Glutamatergic neuron (in vitro differentiated cells): Measurements from ENCODE around the gene TBC1D1. TPM values are rescaled to one million over a fixed set of nuclear protein-coding genes. Genes with fewer than 3 reads are reported as not detected.

ENCODE experiments used
- DNase-seq: peaks from one replicate; pipeline ENCODE4 v3.0.0; 2022
- H3K27ac Mint-ChIP-seq: one replicate; pipeline ENCODE4 v1.8.0; 2020; ENCODE audit warnings: mild to moderate bottlenecking, mixed read lengths, inconsistent platforms; ENCODE audit not compliant: unreplicated experiment
- H3K27me3 Mint-ChIP-seq: one replicate; pipeline ENCODE4 v1.8.0; 2020; ENCODE audit warnings: mild to moderate bottlenecking, moderate library complexity, mixed read lengths, inconsistent platforms; ENCODE audit not compliant: unreplicated experiment
- H3K36me3 Mint-ChIP-seq: one replicate; pipeline ENCODE4 v1.8.0; 2020; ENCODE audit warnings: mild to moderate bottlenecking, mixed read lengths, inconsistent platforms; ENCODE audit not compliant: unreplicated experiment
- H3K4me1 Mint-ChIP-seq: one replicate; pipeline ENCODE4 v1.8.0; 2020; ENCODE audit warnings: mild to moderate bottlenecking, low read depth, mixed read lengths, inconsistent platforms; ENCODE audit not compliant: unreplicated experiment
- H3K4me3 Mint-ChIP-seq: one replicate; pipeline ENCODE4 v1.8.0; 2020; ENCODE audit warnings: mild to moderate bottlenecking, mixed read lengths, inconsistent platforms; ENCODE audit not compliant: unreplicated experiment
- H3K9me3 Mint-ChIP-seq: one replicate; pipeline ENCODE4 v1.8.0; 2020; ENCODE audit warnings: mild to moderate bottlenecking, moderate library complexity, mixed read lengths, inconsistent platforms; ENCODE audit not compliant: unreplicated experiment
- total RNA-seq: library from RNA; stranded (reverse); fragmentation: NEBNext Ultra II Directional; extraction: Animal tissue kit (Norgen Biotek cat#: 25700); gene quantifications from one replicate; pipeline ENCODE4 v1.2.1, GENCODE V29; 2021; ENCODE audit not compliant: unreplicated experiment
- TF ChIP-seq, protein P1 (sequence below): fragments of 200-600 bp; sonication (generic); IDR thresholded peaks from one replicate; pipeline ENCODE4 v1.5.0; 2021; ENCODE audit not compliant: partially characterized antibody, unreplicated experiment

Gene TBC1D1
- total RNA-seq, 1 donor from 2014 or later = 106 TPM

DNA sequence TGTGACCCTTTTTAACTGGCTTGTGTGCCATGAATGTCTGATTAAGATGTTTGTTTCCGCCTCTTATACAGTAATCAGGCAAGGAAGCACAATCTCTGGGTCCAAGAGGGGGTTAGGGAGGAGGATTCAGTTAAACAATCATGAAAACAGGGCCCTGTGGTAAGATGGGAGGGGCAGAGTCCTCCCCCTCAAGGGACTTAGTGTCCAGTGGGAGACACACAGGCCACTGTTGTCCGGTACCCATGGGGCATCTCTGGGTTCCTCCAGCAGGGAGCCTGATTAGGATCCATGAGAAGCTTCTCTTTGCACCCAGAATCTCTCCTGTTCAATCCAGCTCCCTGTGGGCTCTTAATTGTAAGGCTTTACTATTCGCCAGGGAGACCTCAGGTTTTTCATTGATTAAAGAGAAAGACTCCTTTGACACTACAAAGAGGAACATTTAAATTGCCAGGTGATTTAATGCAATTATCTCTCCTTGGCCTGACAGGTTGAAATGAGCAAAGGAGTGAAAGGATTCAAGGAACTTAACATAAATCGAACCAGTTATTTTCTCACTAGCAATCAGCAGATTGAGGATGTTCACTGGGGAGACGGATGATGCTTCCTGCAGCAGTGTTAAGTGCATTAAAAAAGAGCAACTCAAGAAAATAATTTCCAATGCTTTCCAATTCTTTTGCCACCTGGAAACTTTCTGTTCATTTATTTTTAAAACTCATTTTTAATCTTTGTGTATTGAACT is 294.7 kb downstream of the TBC1D1 start:
- H3K36me3 Mint-ChIP-seq = peaks cover 9% of the 10 kb centered on the region
- H3K9me3 Mint-ChIP-seq = no peaks in the 10 kb centered on the region
- no peaks in the 10 kb centered on the region for H3K27me3 Mint-ChIP-seq
- no peak overlapping the region for H3K27ac Mint-ChIP-seq
- H3K4me1 Mint-ChIP-seq = no peaks in the 10 kb centered on the region
- H3K4me3 Mint-ChIP-seq = no peak overlapping the region
- DNase-seq = no peak
- TF ChIP-seq, protein P1, sequence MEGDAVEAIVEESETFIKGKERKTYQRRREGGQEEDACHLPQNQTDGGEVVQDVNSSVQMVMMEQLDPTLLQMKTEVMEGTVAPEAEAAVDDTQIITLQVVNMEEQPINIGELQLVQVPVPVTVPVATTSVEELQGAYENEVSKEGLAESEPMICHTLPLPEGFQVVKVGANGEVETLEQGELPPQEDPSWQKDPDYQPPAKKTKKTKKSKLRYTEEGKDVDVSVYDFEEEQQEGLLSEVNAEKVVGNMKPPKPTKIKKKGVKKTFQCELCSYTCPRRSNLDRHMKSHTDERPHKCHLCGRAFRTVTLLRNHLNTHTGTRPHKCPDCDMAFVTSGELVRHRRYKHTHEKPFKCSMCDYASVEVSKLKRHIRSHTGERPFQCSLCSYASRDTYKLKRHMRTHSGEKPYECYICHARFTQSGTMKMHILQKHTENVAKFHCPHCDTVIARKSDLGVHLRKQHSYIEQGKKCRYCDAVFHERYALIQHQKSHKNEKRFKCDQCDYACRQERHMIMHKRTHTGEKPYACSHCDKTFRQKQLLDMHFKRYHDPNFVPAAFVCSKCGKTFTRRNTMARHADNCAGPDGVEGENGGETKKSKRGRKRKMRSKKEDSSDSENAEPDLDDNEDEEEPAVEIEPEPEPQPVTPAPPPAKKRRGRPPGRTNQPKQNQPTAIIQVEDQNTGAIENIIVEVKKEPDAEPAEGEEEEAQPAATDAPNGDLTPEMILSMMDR = no peak

GRCh38 chr4:38188136-38188535 is 297.3 kb downstream of the TBC1D1 start:
- H3K27ac Mint-ChIP-seq = no peak overlapping the region
- H3K4me1 Mint-ChIP-seq = no peaks in the 10 kb centered on the region
- H3K4me3 Mint-ChIP-seq = no peak overlapping the region
- DNase-seq = no peak
- H3K9me3 Mint-ChIP-seq = peaks cover 2% of the 10 kb centered on the region
- TF ChIP-seq, protein P1 = no peak
- peaks cover 2% of the 10 kb centered on the region for H3K27me3 Mint-ChIP-seq
- peaks cover 9% of the 10 kb centered on the region for H3K36me3 Mint-ChIP-seq

- Mint-ChIP-seq H3K4me1 (no peaks in the 10 kb centered on the region), H3K9me3 (peaks cover 2% of the 10 kb centered on the region), H3K27ac (no peak overlapping the region), H3K36me3 (peaks cover 9% of the 10 kb centered on the region), H3K4me3 (no peak overlapping the region), H3K27me3 (peaks cover 2% of the 10 kb centered on the region)
- TF ChIP-seq, protein P1 = no peak
- no peak for DNase-seq
Observed at GRCh38 chr4:38188631-38189101, 297.8 kb downstream of the TBC1D1 start.

Other genes starting within 250 kb of the TBC1D1 start
- gene RELL1, start 204.7 kb upstream of the TBC1D1 start, total RNA-seq = 21.2 TPM
- gene PGM2, start 64.4 kb upstream of the TBC1D1 start, total RNA-seq = 8.8 TPM
- not detected for gene PTTG2, start 69.3 kb downstream of the TBC1D1 start, total RNA-seq